Astrocyte (in vitro differentiated cells and primary cell): Measurements from ENCODE around the gene LRRFIP1.

ENCODE experiments used
- EZH2 ChIP-seq: IDR thresholded peaks from 2 replicates; pipeline ENCODE4 v1.6.1; 2012; ENCODE audit warnings: mild to moderate bottlenecking, low read length, inconsistent platforms; ENCODE audit not compliant: insufficient read depth
- TF ChIP-seq, protein P1 (sequence below): IDR thresholded peaks from 2 replicates; pipeline ENCODE4 v1.5.1; 2011; ENCODE audit warnings: low read depth, mild to moderate bottlenecking, inconsistent platforms, low read length, moderate library complexity; ENCODE audit not compliant: insufficient read depth

DNA sequence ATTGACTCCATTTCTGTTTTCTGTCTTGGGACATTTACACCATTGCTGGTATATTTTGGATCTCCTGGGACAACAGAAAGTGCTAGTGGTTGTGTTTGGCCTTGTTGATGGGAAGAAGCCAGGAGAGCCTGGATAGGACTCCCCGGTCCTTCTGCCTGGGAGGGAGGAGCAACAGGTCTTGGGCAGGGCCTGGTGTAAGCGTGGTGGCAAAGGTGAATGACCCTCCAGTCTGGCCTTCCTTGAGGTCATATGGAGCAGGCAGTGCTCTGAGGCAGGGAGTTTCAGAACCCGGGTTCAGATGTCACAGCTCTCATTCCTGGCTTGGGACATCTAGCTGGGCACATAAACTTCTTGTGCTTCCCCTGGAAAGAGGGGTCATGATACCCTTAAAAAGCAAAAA is 115.2 kb downstream of the LRRFIP1 start:
- TF ChIP-seq, protein P1, sequence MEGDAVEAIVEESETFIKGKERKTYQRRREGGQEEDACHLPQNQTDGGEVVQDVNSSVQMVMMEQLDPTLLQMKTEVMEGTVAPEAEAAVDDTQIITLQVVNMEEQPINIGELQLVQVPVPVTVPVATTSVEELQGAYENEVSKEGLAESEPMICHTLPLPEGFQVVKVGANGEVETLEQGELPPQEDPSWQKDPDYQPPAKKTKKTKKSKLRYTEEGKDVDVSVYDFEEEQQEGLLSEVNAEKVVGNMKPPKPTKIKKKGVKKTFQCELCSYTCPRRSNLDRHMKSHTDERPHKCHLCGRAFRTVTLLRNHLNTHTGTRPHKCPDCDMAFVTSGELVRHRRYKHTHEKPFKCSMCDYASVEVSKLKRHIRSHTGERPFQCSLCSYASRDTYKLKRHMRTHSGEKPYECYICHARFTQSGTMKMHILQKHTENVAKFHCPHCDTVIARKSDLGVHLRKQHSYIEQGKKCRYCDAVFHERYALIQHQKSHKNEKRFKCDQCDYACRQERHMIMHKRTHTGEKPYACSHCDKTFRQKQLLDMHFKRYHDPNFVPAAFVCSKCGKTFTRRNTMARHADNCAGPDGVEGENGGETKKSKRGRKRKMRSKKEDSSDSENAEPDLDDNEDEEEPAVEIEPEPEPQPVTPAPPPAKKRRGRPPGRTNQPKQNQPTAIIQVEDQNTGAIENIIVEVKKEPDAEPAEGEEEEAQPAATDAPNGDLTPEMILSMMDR: no peak
- TF ChIP-seq EZH2: no peak
